HepG2 (cell line): ENCODE data around the gene DPM2. TPM values are rescaled to one million over a fixed set of nuclear protein-coding genes. Genes with fewer than 3 reads are reported as not detected.

ENCODE experiments used
- ATAD3A ChIP-seq: sonication (generic); formaldehyde crosslinking; IDR thresholded peaks from 2 replicates; pipeline ENCODE4 v1.4.0; 2020; ENCODE audit warnings: missing genetic modification reagents
- CBX1 ChIP-seq: IDR thresholded peaks from one replicate; pipeline ENCODE4 v1.6.1; 2016; ENCODE audit warnings: antibody characterized with exemption, low read depth
- HIC2 ChIP-seq: sonication (generic); formaldehyde crosslinking; IDR thresholded peaks from 2 replicates; pipeline ENCODE4 v1.9.0; 2022; ENCODE audit warnings: low read depth, missing genetic modification reagents
- HMGXB4 ChIP-seq, 2 experiments: sonication (generic) in 1 of 2; formaldehyde crosslinking in 1 of 2; IDR thresholded peaks; 2 replicates each; pipeline versions ENCODE4 v1.4.0 to v1.6.1; 2018 to 2020; ENCODE audit warnings: missing genetic modification reagents in 2 of 2, borderline replicate concordance in 1 of 2, low read depth in 1 of 2, mild to moderate bottlenecking in 1 of 2, missing biosample characterization in 1 of 2
- KAT8 ChIP-seq: IDR thresholded peaks from 2 replicates; pipeline ENCODE4 v1.6.1; 2016; ENCODE audit warnings: missing genetic modification reagents, missing compliant biosample characterization
- KLF6 ChIP-seq: IDR thresholded peaks from 2 replicates; pipeline ENCODE4 v1.8.0; 2016; ENCODE audit warnings: missing biosample characterization, missing genetic modification reagents
- NCOA2 ChIP-seq: sonication (generic); formaldehyde crosslinking; IDR thresholded peaks from 2 replicates; pipeline ENCODE4 v1.8.0; 2022; ENCODE audit warnings: inconsistent platforms
- PCBP2 ChIP-seq: fragments of 200-400 bp; formaldehyde crosslinking; optimal IDR thresholded peaks from 2 replicates; pipeline ENCODE3; 2018; ENCODE audit warnings: low read length, low read depth; ENCODE audit not compliant: poor library complexity, severe bottlenecking
- PITX1 ChIP-seq: sonication (generic); formaldehyde crosslinking; IDR thresholded peaks from 2 replicates; pipeline ENCODE4 v1.5.1; 2020; ENCODE audit warnings: mild to moderate bottlenecking, missing genetic modification reagents
- SAP130 ChIP-seq: IDR thresholded peaks from 2 replicates; pipeline ENCODE4 v1.6.1; 2016; ENCODE audit warnings: low read depth
- ZHX1 ChIP-seq: sonication (generic); formaldehyde crosslinking; IDR thresholded peaks from 2 replicates; pipeline ENCODE4 v1.8.1; 2022; ENCODE audit warnings: low read depth, mild to moderate bottlenecking, missing genetic modification reagents
- ZNF143 ChIP-seq: sonication (generic); formaldehyde crosslinking; IDR thresholded peaks from 2 replicates; pipeline ENCODE4 v1.4.0; 2020; ENCODE audit warnings: missing genetic modification reagents
- ZNF691 ChIP-seq: sonication (generic); formaldehyde crosslinking; IDR thresholded peaks from 2 replicates; pipeline ENCODE4 v1.4.0; 2020; ENCODE audit warnings: missing genetic modification reagents, low read depth, mild to moderate bottlenecking, borderline replicate concordance
- ZNF770 ChIP-seq: sonication (generic); formaldehyde crosslinking; IDR thresholded peaks from 2 replicates; pipeline ENCODE4 v1.5.0; 2020; ENCODE audit warnings: mild to moderate bottlenecking, missing genetic modification reagents
- polyA plus RNA-seq, 8 experiments: library from polyadenylated mRNA; depleted of rRNA in 3 of 8; stranded (reverse) in 7 of 8; unstranded in 1 of 8; fragments of >200 nt; fragmentation: Illumina TruSeq in 4 of 8; extraction: Trizol in 4 of 8; gene quantifications; 2 replicates each; pipeline versions ENCODE4 v1.2.1 to v1.2.3, GENCODE V29; 2011 to 2016; ENCODE audit warnings: low read depth in 4 of 8, missing spikeins in 1 of 8, mixed read lengths in 1 of 8; ENCODE audit not compliant: insufficient read depth in 1 of 8
- total RNA-seq, 5 experiments: library from RNA; depleted of rRNA; stranded (reverse); fragments of >200 nt; fragmentation: Illumina TruSeq; extraction: Trizol; gene quantifications; 2 replicates each; pipeline ENCODE4 v1.2.3, GENCODE V29; 2016; ENCODE audit warnings: low read depth in 1 of 5

Gene DPM2
- total and polyA plus RNA-seq, 2 of the 13 experiments (the other 11 are each of a cell fraction or from before 2014, with no cell fraction given), result 24.8 to 35.3 TPM

- TF ChIP-seq HMGXB4 (CRISPR knock-in tag; IDR thresholded peaks at IDR 0.05; ENCODE audit: borderline replicate concordance in 1 of 2, low read depth in 1 of 2) (peak; percentile 40 to 41; a peak in 1 of 4 replicates), CBX1 (no peak), ZNF143 (CRISPR knock-in tag) (no peak), KLF6 (CRISPR knock-in tag) (no peak), SAP130 (peak; percentile 58; the same call in 1 of the 2 replicates), HIC2 (0 out of 2 replicates have a peak, but pooled peaks have one; percentile 27), ZNF691 (0 out of 2 replicates have a peak, but pooled peaks have one; percentile 41), PCBP2 (no peak), ATAD3A (CRISPR knock-in tag) (no peak), ZHX1 (no peak), ZNF770 (no peak), NCOA2 (CRISPR knock-in tag) (no peak), KAT8 (CRISPR knock-in tag) (0 out of 2 replicates have a peak, but pooled peaks have one; percentile 18), PITX1 (CRISPR knock-in tag) (no peak)
Observed at GRCh38 chr9:127918183-127919107, 19.2 kb downstream of the DPM2 start (continued).
